AG04449 (cell line): ENCODE measurements around the gene KIF25.

Experiments used
- CTCF ChIA-PET: fragments of 350-600 bp; formaldehyde crosslinking; extraction: SDS; loops from one replicate; lab custom pipeline; 2021; ENCODE audit warnings: antibody characterized with exemption; lab: Yijun Ruan, JAX
- POLR2A ChIA-PET: fragments of 400-600, 350-600 bp; formaldehyde crosslinking; extraction: SDS; loops from one replicate; lab custom pipeline; 2020; ENCODE audit warnings: antibody characterized with exemption, inconsistent platforms; lab: Yijun Ruan, JAX
- DNase-seq: peaks from one replicate; pipeline ENCODE4 v3.0.0-alpha.2; 2010; ENCODE audit warnings: low read depth, low spot score
- H3K4me3 ChIP-seq: 2 replicates; pipeline ENCODE4 v1.5.1; 2011; ENCODE audit warnings: low read depth, mild to moderate bottlenecking, control low read depth, low read length
- TF ChIP-seq, protein P1 (sequence below): IDR thresholded peaks from one replicate; pipeline ENCODE4 v1.5.1; 2011; ENCODE audit warnings: mild to moderate bottlenecking, moderate library complexity, low read length, control low read depth, inconsistent platforms; ENCODE audit not compliant: insufficient read depth; ENCODE audit errors: missing control alignments

Gene KIF25

DNA sequence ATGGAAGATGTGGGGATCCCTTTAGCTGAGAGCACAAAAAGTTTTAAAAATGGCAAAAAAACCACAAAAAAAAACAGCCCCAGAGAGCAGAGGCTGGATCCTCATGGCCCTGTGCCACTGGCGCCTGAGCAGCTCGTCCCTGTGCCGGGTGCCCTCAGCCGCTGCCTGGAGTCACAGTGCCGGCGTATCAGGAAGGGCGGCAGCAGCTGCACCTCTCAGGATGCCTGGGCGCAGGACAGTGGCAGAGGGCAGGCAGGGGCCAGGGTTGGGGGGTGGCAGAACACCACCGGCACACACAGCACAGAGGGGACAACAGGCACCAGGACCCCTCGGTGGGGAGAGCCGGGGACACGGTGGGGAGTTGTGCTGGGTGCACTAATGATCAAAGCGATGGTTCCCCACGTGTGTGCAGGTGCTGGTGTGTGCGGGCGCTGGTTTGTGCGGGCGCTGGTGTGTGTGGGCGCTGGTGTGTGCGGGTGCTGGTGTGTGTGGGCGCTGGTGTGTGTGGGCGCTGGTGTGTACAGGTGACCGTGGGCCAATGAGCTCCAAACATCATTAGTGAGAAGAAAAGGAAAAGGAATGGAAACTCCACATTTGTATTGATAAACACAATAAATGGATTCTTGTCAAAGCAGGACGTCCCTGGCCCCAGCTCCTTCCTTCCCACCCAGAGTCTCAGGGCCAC lies 83.1 kb downstream of the KIF25 start:
- ChIA-PET POLR2A (no interaction called here), CTCF (no interaction called here)
- H3K4me3 ChIP-seq = no peak overlapping the region
- TF ChIP-seq, protein P1, sequence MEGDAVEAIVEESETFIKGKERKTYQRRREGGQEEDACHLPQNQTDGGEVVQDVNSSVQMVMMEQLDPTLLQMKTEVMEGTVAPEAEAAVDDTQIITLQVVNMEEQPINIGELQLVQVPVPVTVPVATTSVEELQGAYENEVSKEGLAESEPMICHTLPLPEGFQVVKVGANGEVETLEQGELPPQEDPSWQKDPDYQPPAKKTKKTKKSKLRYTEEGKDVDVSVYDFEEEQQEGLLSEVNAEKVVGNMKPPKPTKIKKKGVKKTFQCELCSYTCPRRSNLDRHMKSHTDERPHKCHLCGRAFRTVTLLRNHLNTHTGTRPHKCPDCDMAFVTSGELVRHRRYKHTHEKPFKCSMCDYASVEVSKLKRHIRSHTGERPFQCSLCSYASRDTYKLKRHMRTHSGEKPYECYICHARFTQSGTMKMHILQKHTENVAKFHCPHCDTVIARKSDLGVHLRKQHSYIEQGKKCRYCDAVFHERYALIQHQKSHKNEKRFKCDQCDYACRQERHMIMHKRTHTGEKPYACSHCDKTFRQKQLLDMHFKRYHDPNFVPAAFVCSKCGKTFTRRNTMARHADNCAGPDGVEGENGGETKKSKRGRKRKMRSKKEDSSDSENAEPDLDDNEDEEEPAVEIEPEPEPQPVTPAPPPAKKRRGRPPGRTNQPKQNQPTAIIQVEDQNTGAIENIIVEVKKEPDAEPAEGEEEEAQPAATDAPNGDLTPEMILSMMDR = no peak
- DNase-seq = no peak

DNA sequence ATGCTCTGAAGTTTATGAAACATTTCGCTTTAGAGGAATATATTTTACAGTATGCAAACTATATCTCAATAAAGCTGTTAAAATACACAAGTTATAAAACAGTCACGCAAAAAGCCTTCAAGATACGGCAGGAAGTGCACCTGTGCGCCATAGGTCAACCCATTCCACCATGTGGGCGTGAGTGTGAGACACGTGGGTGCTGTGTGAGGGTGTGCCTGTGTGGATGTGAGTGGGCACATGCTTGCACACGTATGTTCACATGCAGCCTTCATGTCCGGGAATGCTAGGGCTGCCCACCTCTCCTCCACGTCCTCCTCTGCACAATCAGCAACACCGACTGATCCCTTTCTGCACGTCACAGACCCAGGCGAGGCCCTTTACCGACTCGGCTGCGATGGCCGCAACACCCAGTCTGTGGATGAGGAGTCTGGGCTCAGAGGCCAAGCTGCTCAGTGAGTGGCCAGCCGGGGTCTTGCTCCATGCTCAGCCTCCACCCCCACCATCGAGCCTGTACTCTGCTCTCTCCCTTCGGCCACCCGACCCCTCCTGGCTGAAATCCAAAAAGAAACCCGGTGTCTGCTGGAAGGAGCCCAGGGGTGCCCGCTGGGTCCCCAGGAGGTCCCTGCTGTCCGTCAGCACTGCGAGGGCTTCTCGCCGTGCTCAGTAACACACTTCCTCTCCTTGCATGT lies 84.5 kb downstream of the KIF25 start:
- DNase-seq = no peak
- POLR2A ChIA-PET = no interaction called here
- CTCF ChIA-PET = no interaction called here

GRCh38 chr6:168082860-168083513 lies 85.5 kb downstream of the KIF25 start:
- no peak for DNase-seq
- TF ChIP-seq, protein P1 = no peak
- ChIA-PET POLR2A (no interaction called here), CTCF (no interaction called here)
- no peak overlapping the region for H3K4me3 ChIP-seq

More for the DNA sequence above, 84.5 kb downstream of the KIF25 start:
- no peak overlapping the region for H3K4me3 ChIP-seq
- TF ChIP-seq, protein P1 = no peak

GRCh38 chr6:168083514-168083885 lies 86.0 kb downstream of the KIF25 start:
- POLR2A ChIA-PET = no interaction called here
- DNase-seq = no peak
- TF ChIP-seq, protein P1 = no peak
- H3K4me3 ChIP-seq = no peak overlapping the region
- CTCF ChIA-PET = no interaction called here

DNA sequence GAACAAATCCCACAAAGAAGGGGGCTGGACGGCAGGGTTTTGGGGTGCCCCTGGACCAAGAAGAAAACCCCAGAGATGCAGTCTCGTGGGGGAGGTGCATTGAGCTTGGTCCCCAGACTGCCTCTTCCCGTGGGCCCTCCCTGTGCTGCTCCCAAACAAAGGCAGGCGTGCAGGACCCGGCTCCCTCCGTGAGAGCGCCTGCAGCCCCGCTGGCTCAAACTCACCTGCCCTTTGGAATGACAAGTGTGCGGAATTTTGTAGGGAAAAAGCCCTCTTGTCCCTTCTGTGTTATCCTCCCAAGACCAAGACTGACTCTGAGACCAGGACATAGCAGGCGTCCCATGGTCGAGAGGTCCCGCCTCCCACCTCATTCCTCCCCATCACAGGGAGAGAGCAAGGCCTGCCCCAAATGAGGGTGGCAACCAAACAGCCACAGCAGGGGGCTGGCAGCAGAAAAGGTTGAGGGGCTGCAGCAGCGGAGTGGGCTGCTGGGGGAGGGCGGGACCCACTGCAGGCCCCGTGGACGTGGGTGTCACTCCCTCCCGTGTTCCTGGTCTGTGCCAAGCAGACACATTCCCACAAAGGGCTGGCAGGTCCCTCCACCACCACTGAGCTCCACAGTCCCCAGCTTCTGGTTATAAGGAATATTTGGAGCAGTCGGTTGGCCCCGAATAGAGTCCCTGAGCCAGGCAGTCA lies 87.1 kb downstream of the KIF25 start:
- CTCF ChIA-PET = no interaction called here
- no peak for DNase-seq
- POLR2A ChIA-PET = no interaction called here
- TF ChIP-seq, protein P1 = no peak
- no peak overlapping the region for H3K4me3 ChIP-seq

DNA sequence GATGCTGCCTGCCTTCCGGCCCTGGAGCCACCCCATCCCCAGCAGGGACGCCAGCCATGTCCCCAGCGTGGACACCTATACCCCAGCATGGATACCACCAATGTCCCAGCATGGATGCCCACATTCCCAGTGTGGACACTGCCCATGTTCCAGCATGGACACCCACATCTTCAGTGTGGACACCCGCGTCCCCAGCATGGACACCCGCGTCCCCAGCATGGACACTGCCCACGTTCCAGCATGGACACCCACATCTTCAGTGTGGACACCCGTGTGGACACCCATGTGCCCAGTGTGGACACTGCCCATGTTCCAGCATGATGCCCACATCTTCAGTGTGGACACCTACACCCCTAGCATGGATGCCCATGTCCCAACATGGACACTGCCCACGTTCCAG lies 88.6 kb downstream of the KIF25 start:
- DNase-seq = no peak
- no peak overlapping the region for H3K4me3 ChIP-seq
- CTCF ChIA-PET = no interaction called here
- TF ChIP-seq, protein P1 = no peak
- POLR2A ChIA-PET = no interaction called here
